Esophagus squamous epithelium (tissue), 5 donors: Measurements from ENCODE around the gene SPAAR. TPM values are rescaled to one million over a fixed set of nuclear protein-coding genes. Genes with fewer than 3 reads are reported as not detected.

Experiments
- DNase-seq: peaks from one replicate; lab custom pipeline; 2025; lab: John Stamatoyannopoulos, UW
- H3K27ac ChIP-seq, 4 donors: fragments of 200-600 bp; sonication (generic); one replicate each; pipeline ENCODE4 v1.5.1; 2016 to 2019; ENCODE audit warnings: mild to moderate bottlenecking in 1 of 4
- H3K27me3 ChIP-seq, 4 donors: fragments of 200-600 bp; sonication (generic); 1 replicate in 3 of 4; 2 replicates in 1 of 4; pipeline versions ENCODE4 v1.5.1 to v1.6.0; 2017 to 2021; ENCODE audit warnings: antibody characterized with exemption in 1 of 4
- H3K36me3 ChIP-seq, 3 donors: fragments of 200-600 bp; sonication (generic); one replicate each; pipeline ENCODE4 v1.5.1; 2016 to 2019
- H3K4me1 ChIP-seq, 3 donors: fragments of 200-600 bp; sonication (generic); one replicate each; pipeline ENCODE4 v1.5.1; 2017 to 2019
- H3K4me3 ChIP-seq, 4 donors: fragments of 200-600 bp; sonication (generic); 1 replicate in 3 of 4; 2 replicates in 1 of 4; pipeline ENCODE4 v1.5.1; 2016 to 2019; ENCODE audit warnings: mild to moderate bottlenecking in 2 of 4, moderate library complexity in 1 of 4
- H3K9me3 ChIP-seq, 3 donors: fragments of 200-600 bp; sonication (generic); one replicate each; pipeline ENCODE4 v1.5.1; 2016 to 2019
- CTCF ChIP-seq, 6 experiments: fragments of 450-650 bp in 4 of 6; fragments of 200-600 bp in 2 of 6; sonication (generic) in 2 of 6; IDR thresholded peaks; one replicate each; pipeline ENCODE4 v1.5.1; 2016 to 2019; ENCODE audit warnings: antibody characterized with exemption in 6 of 6, mild to moderate bottlenecking in 4 of 6, moderate library complexity in 4 of 6
- POLR2A ChIP-seq, 4 donors: fragments of 450-650 bp; IDR thresholded peaks; one replicate each; pipeline ENCODE4 v1.6.1; 2017; ENCODE audit warnings: antibody characterized with exemption in 4 of 4, mild to moderate bottlenecking in 4 of 4, moderate library complexity in 3 of 4
- WGBS, 2 donors: methylation state at CpG; one replicate each; pipeline ENCODE4 v1.1.5; 2018; 5-methylcytosine and 5-hydroxymethylcytosine counted together
- intact Hi-C: fragments of 100-400 bp; cut with DNase I; formaldehyde crosslinking; loops from one replicate; pipeline ENCODE4 v1.15.0; 2022
- total RNA-seq, 4 donors: library from RNA; depleted of rRNA; stranded (reverse); fragments of >200 nt; gene quantifications; one replicate each; pipeline ENCODE4 v1.1.0, GENCODE V29; 2016
- donor health status: DM: yes; HTN: yes; CAD: no.

The SPAAR gene
- total RNA-seq, 4 donors from 2014 or later: 0.22 to 1.1 TPM; not detected in 2

- Histone ChIP-seq H3K27me3 (no peaks in the 10 kb centered on the region), H3K4me1 (no peaks in the 10 kb centered on the region), H3K27ac (no peak overlapping the region), H3K9me3 (no peaks in the 10 kb centered on the region), H3K36me3 (no peaks in the 10 kb centered on the region), H3K4me3 (no peak overlapping the region)
- WGBS, 2 donors: 90% methylated on average over 4 of the region's 4 CpGs
- intact Hi-C loops: no loop called here
- no peak for DNase-seq
- TF ChIP-seq POLR2A (IDR thresholded peaks at IDR 0.05): no peak
- TF ChIP-seq CTCF (IDR thresholded peaks at IDR 0.05): no peak
These were observed 26.0 kb downstream of the SPAAR start for GRCh38 chr9:35935261-35935660.

- 50 to 54% methylated on average over 7 of the region's 7 CpGs for WGBS, 2 donors
- Histone ChIP-seq H3K36me3 (no peaks in the 10 kb centered on the region), H3K27me3 (no peaks in the 10 kb centered on the region), H3K9me3 (no peaks in the 10 kb centered on the region), H3K27ac (no peak overlapping the region), H3K4me3 (no peak overlapping the region), H3K4me1 (no peaks in the 10 kb centered on the region)
- DNase-seq: no peak
- TF ChIP-seq CTCF (IDR thresholded peaks at IDR 0.05) (no peak), POLR2A (IDR thresholded peaks at IDR 0.05) (no peak)
- intact Hi-C loops: no loop called here
These were observed 26.6 kb downstream of the SPAAR start for GRCh38 chr9:35935755-35936509.

- H3K27me3 ChIP-seq: no peaks in the 10 kb centered on the region
- DNase-seq: no peak
- no peaks in the 10 kb centered on the region for H3K4me1 ChIP-seq
- no peaks in the 10 kb centered on the region for H3K36me3 ChIP-seq
- intact Hi-C loops: no loop called here
- WGBS, 2 donors: 100% methylated on average over 1 of the region's 2 CpGs
- H3K27ac ChIP-seq: no peak overlapping the region
- TF ChIP-seq CTCF (IDR thresholded peaks at IDR 0.05): no peak
- no peak for TF ChIP-seq POLR2A (IDR thresholded peaks at IDR 0.05)
- no peak overlapping the region for H3K4me3 ChIP-seq
- no peaks in the 10 kb centered on the region for H3K9me3 ChIP-seq
These were observed 27.9 kb downstream of the SPAAR start for GRCh38 chr9:35937227-35937626.

GRCh38 chr9:35938474-35939356, 29.4 kb downstream of the SPAAR start:
- Histone ChIP-seq H3K4me1 (no peaks in the 10 kb centered on the region), H3K4me3 (no peak overlapping the region), H3K27ac (no peak overlapping the region), H3K9me3 (no peaks in the 10 kb centered on the region), H3K36me3 (no peaks in the 10 kb centered on the region), H3K27me3 (no peaks in the 10 kb centered on the region)
- no peak for DNase-seq
- 73 to 77% methylated on average over 9 to 10 of the region's 10 CpGs for WGBS, 2 donors
- TF ChIP-seq CTCF (IDR thresholded peaks at IDR 0.05) (no peak), POLR2A (IDR thresholded peaks at IDR 0.05) (no peak)
- intact Hi-C loops: no loop called here
